Measurements from ENCODE around the gene PIF1.

Gene PIF1

DNA sequence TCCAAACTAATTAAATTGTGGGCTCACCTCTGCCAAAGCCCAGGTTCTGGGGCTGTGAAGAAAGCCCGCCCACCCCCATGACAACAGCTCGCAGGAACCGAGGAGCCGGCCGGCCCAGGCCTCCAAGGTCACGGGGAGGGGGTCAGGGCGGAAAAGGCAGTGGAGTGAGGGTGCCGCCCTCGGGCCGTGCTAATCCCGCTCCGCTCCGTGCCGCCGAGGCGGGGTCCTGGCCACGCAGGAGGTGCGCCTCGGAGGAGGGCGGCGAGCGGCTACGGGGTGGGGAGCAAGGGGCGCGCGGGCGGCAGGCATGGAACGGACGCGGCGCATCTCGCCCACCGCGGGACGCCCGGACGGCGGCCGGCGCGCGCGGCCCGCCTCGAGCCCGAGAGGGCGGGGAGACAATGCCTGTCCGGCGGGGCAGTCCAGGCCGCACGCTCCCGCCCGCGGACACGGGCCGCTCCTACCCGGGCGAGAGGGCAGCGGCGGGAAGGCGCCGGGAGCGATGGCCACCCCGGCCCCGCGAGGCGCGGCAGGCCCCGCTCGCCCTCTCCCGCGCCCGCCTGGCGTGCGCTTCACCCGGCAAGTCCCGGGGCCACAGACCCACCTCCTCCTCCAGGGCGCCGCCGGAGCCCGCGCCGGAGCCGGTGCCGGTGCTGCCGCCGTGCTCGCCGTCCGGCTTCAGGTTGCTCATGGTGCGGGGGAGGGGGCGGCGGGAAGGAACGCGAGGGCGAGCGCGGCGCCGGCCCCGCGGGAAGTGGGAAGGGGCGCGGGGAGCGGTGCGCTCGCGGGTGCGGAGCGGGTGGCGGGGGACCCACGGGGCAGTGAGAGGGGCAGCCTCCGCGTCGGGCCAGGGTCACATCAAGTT lies 50.6 kb downstream of the PIF1 start:
- H3K4me3 ChIP-seq (ENCODE audit: low read length): no peak overlapping the region
- no peak for DNase-seq (ENCODE audit: low read depth)
- TF ChIP-seq, protein P1, sequence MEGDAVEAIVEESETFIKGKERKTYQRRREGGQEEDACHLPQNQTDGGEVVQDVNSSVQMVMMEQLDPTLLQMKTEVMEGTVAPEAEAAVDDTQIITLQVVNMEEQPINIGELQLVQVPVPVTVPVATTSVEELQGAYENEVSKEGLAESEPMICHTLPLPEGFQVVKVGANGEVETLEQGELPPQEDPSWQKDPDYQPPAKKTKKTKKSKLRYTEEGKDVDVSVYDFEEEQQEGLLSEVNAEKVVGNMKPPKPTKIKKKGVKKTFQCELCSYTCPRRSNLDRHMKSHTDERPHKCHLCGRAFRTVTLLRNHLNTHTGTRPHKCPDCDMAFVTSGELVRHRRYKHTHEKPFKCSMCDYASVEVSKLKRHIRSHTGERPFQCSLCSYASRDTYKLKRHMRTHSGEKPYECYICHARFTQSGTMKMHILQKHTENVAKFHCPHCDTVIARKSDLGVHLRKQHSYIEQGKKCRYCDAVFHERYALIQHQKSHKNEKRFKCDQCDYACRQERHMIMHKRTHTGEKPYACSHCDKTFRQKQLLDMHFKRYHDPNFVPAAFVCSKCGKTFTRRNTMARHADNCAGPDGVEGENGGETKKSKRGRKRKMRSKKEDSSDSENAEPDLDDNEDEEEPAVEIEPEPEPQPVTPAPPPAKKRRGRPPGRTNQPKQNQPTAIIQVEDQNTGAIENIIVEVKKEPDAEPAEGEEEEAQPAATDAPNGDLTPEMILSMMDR (conservative IDR thresholded peaks at IDR 0.05; ENCODE audit: low read length): no peak

- TF ChIP-seq, protein P1 (conservative IDR thresholded peaks at IDR 0.05; ENCODE audit: low read length): no peak
- no peak for DNase-seq (ENCODE audit: low read depth)
- no peak overlapping the region for H3K4me3 ChIP-seq (ENCODE audit: low read length)
Observed at GRCh38 chr15:64774037-64774628, 51.3 kb downstream of the PIF1 start.

- TF ChIP-seq, protein P1 (conservative IDR thresholded peaks at IDR 0.05; ENCODE audit: low read length): no peak
- no peak for DNase-seq (ENCODE audit: low read depth)
Observed at GRCh38 chr15:64773606-64774005, 51.8 kb downstream of the PIF1 start.

GRCh38 chr15:64772964-64773363 lies 52.5 kb downstream of the PIF1 start:
- TF ChIP-seq, protein P1 (conservative IDR thresholded peaks at IDR 0.05; ENCODE audit: low read length): no peak
- no peak overlapping the region for H3K4me3 ChIP-seq (ENCODE audit: low read length)
- DNase-seq (ENCODE audit: low read depth): no peak

More at GRCh38 chr15:64773606-64774005, 51.8 kb downstream of the PIF1 start:
- no peak overlapping the region for H3K4me3 ChIP-seq (ENCODE audit: low read length)

- TF ChIP-seq, protein P1 (conservative IDR thresholded peaks at IDR 0.05; ENCODE audit: low read length): no peak
- no peak overlapping the region for H3K4me3 ChIP-seq (ENCODE audit: low read length)
- no peak for DNase-seq (ENCODE audit: low read depth)
Observed at GRCh38 chr15:64772488-64772887, 53.0 kb downstream of the PIF1 start.

GRCh38 chr15:64770626-64771025 lies 54.8 kb downstream of the PIF1 start:
- TF ChIP-seq, protein P1 (conservative IDR thresholded peaks at IDR 0.05; ENCODE audit: low read length): no peak
- DNase-seq (ENCODE audit: low read depth): no peak
- no peak overlapping the region for H3K4me3 ChIP-seq (ENCODE audit: low read length)

DNA sequence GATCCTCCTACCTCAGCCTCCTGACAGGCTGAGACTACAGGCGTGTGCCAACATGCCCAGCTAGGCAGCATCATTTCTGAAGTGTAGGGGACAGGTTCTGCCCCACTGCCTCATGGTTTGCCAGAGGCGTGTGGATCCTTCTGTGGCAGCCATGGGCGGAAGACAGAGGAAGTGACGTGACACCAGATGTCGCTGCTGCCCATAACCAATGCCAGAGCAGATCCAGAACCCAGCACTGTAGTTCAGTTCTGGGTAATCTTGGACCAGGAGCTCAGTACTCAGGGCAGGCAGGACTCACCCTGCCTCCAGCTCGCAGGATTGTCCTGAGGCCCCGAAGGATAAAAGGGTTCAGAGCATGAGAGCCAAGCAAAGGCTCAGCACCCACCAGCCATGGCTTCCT lies 58.2 kb downstream of the PIF1 start:
- no peak overlapping the region for H3K4me3 ChIP-seq (ENCODE audit: low read length)
- DNase-seq (ENCODE audit: low read depth): no peak
- TF ChIP-seq, protein P1 (conservative IDR thresholded peaks at IDR 0.05; ENCODE audit: low read length): no peak
